HCT116 (cell line): Measurements from ENCODE around the gene CEP112.

Experiments
- CEBPB ChIP-seq: IDR thresholded peaks from 2 replicates; pipeline ENCODE4 v1.6.1; 2012; ENCODE audit warnings: low read depth
- EZH2 ChIP-seq: fragments of 200-600 bp; sonication (generic); IDR thresholded peaks from 2 replicates; pipeline ENCODE4 v1.6.1; 2017; ENCODE audit warnings: antibody characterized with exemption, mixed run types
- EZH2phosphoT487 ChIP-seq: fragments of 200-600 bp; IDR thresholded peaks from 2 replicates; pipeline ENCODE4 v1.6.1; 2018; ENCODE audit warnings: antibody characterized with exemption, borderline replicate concordance
- POLR2A ChIP-seq: IDR thresholded peaks from 2 replicates; pipeline ENCODE4 v1.7.0; 2011; ENCODE audit warnings: borderline replicate concordance; ENCODE audit not compliant: insufficient read depth, insufficient read length; ENCODE audit errors: extremely low read depth
- POLR2AphosphoS5 ChIP-seq: IDR thresholded peaks from 2 replicates; pipeline ENCODE4 v1.6.1; 2011; ENCODE audit warnings: mild to moderate bottlenecking, low read depth, low read length, moderate library complexity
- RAD21 ChIP-seq: IDR thresholded peaks from 2 replicates; pipeline ENCODE4 v1.6.1; 2012; ENCODE audit warnings: low read depth, mild to moderate bottlenecking
- SIN3A ChIP-seq: IDR thresholded peaks from 2 replicates; pipeline ENCODE4 v1.6.1; 2012; ENCODE audit warnings: low read depth
- YY1 ChIP-seq: IDR thresholded peaks from 2 replicates; pipeline ENCODE4 v1.6.1; 2011; ENCODE audit warnings: low read length, low read depth, moderate library complexity, mild to moderate bottlenecking; ENCODE audit not compliant: insufficient replicate concordance; ENCODE audit errors: extremely low read depth
- ZNF274 ChIP-seq: fragments of 200-500 bp; sonication (Bioruptor generic); IDR thresholded peaks from 2 replicates; pipeline ENCODE4 v1.6.1; 2014; ENCODE audit warnings: mild to moderate bottlenecking, low read depth, low read length, inconsistent platforms
- TF ChIP-seq, protein P1 (sequence below), 3 experiments: fragments of 200-600 bp in 1 of 3; sonication (generic) in 1 of 3; IDR thresholded peaks in 2 of 3; conservative IDR thresholded peaks in 1 of 3; 2 replicates each; pipeline ENCODE4 v1.5.1; 2012 to 2017; ENCODE audit warnings: low read depth in 2 of 3, low read length in 2 of 3, antibody characterized with exemption in 1 of 3, borderline replicate concordance in 1 of 3, control low read depth in 1 of 3, mild to moderate bottlenecking in 1 of 3, mixed read lengths in 1 of 3, mixed run types in 1 of 3, moderate library complexity in 1 of 3; ENCODE audit not compliant: insufficient read depth in 1 of 3
- TF ChIP-seq, protein P2 (sequence below): IDR thresholded peaks from 2 replicates; pipeline ENCODE4 v1.6.1; 2011; ENCODE audit warnings: mild to moderate bottlenecking, low read length, moderate library complexity; ENCODE audit not compliant: insufficient replicate concordance; ENCODE audit errors: extremely low read depth
- TF ChIP-seq, protein P3 (sequence below): IDR thresholded peaks from 2 replicates; pipeline ENCODE4 v1.6.1; 2012; ENCODE audit warnings: low read depth
- TF ChIP-seq, protein P4 (sequence below): IDR thresholded peaks from 2 replicates; pipeline ENCODE4 v1.6.1; 2012
- TF ChIP-seq, protein P5 (sequence below): IDR thresholded peaks from 2 replicates; pipeline ENCODE4 v1.6.1; 2012

DNA sequence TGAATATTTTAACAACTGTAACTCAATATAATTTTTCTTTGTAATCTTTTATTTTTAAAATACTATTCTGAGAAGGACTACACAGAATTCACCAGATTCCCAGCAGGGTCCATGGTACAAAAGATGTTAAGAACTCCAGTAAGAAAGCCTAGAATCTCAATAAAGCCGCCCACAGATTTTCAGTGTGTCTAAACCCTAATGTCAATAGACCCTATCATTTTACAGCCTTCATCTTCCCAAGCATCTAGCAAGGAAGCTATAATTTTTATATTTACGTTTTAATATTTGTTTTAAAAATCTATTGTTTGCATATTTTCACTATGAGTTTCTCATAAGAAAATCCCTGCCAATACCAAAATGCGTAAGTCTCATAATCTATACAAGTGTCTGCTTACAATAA lies 148.5 kb downstream of the CEP112 start:
- TF ChIP-seq, protein P1, sequence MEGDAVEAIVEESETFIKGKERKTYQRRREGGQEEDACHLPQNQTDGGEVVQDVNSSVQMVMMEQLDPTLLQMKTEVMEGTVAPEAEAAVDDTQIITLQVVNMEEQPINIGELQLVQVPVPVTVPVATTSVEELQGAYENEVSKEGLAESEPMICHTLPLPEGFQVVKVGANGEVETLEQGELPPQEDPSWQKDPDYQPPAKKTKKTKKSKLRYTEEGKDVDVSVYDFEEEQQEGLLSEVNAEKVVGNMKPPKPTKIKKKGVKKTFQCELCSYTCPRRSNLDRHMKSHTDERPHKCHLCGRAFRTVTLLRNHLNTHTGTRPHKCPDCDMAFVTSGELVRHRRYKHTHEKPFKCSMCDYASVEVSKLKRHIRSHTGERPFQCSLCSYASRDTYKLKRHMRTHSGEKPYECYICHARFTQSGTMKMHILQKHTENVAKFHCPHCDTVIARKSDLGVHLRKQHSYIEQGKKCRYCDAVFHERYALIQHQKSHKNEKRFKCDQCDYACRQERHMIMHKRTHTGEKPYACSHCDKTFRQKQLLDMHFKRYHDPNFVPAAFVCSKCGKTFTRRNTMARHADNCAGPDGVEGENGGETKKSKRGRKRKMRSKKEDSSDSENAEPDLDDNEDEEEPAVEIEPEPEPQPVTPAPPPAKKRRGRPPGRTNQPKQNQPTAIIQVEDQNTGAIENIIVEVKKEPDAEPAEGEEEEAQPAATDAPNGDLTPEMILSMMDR (IDR thresholded peaks at IDR 0.05 in 2 of 3, conservative IDR thresholded peaks at IDR 0.05 in 1 of 3; ENCODE audit: borderline replicate concordance in 1 of 3, insufficient read depth in 1 of 3, low read depth in 2 of 3, low read length in 2 of 3): no peak
- no peak for TF ChIP-seq ZNF274
- TF ChIP-seq EZH2phosphoT487: no peak
- no peak for TF ChIP-seq POLR2AphosphoS5
- no peak for TF ChIP-seq EZH2
- TF ChIP-seq POLR2A: no peak
- no peak for TF ChIP-seq YY1
- no peak for TF ChIP-seq CEBPB
- TF ChIP-seq, protein P2, sequence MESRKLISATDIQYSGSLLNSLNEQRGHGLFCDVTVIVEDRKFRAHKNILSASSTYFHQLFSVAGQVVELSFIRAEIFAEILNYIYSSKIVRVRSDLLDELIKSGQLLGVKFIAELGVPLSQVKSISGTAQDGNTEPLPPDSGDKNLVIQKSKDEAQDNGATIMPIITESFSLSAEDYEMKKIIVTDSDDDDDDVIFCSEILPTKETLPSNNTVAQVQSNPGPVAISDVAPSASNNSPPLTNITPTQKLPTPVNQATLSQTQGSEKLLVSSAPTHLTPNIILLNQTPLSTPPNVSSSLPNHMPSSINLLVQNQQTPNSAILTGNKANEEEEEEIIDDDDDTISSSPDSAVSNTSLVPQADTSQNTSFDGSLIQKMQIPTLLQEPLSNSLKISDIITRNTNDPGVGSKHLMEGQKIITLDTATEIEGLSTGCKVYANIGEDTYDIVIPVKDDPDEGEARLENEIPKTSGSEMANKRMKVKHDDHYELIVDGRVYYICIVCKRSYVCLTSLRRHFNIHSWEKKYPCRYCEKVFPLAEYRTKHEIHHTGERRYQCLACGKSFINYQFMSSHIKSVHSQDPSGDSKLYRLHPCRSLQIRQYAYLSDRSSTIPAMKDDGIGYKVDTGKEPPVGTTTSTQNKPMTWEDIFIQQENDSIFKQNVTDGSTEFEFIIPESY: no peak
- TF ChIP-seq, protein P3, sequence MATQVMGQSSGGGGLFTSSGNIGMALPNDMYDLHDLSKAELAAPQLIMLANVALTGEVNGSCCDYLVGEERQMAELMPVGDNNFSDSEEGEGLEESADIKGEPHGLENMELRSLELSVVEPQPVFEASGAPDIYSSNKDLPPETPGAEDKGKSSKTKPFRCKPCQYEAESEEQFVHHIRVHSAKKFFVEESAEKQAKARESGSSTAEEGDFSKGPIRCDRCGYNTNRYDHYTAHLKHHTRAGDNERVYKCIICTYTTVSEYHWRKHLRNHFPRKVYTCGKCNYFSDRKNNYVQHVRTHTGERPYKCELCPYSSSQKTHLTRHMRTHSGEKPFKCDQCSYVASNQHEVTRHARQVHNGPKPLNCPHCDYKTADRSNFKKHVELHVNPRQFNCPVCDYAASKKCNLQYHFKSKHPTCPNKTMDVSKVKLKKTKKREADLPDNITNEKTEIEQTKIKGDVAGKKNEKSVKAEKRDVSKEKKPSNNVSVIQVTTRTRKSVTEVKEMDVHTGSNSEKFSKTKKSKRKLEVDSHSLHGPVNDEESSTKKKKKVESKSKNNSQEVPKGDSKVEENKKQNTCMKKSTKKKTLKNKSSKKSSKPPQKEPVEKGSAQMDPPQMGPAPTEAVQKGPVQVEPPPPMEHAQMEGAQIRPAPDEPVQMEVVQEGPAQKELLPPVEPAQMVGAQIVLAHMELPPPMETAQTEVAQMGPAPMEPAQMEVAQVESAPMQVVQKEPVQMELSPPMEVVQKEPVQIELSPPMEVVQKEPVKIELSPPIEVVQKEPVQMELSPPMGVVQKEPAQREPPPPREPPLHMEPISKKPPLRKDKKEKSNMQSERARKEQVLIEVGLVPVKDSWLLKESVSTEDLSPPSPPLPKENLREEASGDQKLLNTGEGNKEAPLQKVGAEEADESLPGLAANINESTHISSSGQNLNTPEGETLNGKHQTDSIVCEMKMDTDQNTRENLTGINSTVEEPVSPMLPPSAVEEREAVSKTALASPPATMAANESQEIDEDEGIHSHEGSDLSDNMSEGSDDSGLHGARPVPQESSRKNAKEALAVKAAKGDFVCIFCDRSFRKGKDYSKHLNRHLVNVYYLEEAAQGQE: no peak
- TF ChIP-seq, protein P4, sequence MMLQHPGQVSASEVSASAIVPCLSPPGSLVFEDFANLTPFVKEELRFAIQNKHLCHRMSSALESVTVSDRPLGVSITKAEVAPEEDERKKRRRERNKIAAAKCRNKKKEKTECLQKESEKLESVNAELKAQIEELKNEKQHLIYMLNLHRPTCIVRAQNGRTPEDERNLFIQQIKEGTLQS: no peak
- TF ChIP-seq, protein P5, sequence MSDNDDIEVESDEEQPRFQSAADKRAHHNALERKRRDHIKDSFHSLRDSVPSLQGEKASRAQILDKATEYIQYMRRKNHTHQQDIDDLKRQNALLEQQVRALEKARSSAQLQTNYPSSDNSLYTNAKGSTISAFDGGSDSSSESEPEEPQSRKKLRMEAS: no peak
- TF ChIP-seq RAD21: no peak
- no peak for TF ChIP-seq SIN3A
